GM12873 (cell line): Measurements from ENCODE around the gene LIAS.

Source experiments
- TF ChIP-seq, protein P1 (sequence below): IDR thresholded peaks from 2 replicates; pipeline ENCODE4 v1.5.1; 2012; ENCODE audit warnings: low read depth, mild to moderate bottlenecking, moderate library complexity, low read length, control low read depth; ENCODE audit not compliant: insufficient read depth; ENCODE audit errors: missing control alignments

Gene LIAS

DNA sequence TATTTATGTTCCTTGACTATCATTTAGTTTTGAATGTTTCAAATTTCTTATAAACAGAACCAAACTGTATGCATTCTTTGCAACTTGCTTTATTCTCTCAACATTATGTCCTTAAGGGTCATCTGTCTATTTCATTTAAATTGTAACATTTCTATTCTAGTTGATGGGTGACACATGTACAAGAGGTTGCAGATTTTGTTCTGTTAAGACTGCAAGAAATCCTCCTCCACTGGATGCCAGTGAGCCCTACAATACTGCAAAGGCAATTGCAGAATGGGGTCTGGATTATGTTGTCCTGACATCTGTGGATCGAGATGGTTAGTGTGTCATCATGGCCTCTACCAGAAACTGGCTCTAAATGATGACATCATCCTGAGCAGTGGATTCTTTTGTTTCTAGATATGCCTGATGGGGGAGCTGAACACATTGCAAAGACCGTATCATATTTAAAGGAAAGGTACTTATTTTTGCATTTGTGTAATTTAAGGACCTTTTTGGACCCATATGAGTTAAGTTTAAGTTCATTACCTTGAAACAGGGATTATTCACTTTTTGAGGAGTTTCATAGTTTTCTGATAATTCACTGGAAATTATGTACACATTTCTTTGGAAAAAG lies 6.1 kb downstream of the LIAS start:
- TF ChIP-seq, protein P1, sequence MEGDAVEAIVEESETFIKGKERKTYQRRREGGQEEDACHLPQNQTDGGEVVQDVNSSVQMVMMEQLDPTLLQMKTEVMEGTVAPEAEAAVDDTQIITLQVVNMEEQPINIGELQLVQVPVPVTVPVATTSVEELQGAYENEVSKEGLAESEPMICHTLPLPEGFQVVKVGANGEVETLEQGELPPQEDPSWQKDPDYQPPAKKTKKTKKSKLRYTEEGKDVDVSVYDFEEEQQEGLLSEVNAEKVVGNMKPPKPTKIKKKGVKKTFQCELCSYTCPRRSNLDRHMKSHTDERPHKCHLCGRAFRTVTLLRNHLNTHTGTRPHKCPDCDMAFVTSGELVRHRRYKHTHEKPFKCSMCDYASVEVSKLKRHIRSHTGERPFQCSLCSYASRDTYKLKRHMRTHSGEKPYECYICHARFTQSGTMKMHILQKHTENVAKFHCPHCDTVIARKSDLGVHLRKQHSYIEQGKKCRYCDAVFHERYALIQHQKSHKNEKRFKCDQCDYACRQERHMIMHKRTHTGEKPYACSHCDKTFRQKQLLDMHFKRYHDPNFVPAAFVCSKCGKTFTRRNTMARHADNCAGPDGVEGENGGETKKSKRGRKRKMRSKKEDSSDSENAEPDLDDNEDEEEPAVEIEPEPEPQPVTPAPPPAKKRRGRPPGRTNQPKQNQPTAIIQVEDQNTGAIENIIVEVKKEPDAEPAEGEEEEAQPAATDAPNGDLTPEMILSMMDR: no peak

DNA sequence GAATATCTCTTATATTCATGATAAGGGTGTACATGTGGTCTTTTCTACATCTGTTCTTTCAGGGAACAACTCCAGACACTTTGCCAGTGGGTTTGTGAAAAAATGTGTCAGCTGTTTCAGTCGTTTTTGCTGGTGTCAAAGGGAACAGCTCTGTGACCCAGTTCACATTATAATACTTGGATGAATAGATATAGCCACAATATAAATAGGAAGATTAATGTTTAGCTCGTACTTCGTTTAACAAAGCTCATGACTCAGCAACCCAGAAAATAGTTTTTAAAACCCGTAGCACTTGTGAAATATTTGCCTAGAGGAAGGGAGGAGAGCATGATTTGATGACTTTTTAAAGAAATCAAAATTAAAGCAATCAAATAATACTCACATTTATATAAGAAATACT lies 7.9 kb downstream of the LIAS start:
- TF ChIP-seq, protein P1: no peak

DNA sequence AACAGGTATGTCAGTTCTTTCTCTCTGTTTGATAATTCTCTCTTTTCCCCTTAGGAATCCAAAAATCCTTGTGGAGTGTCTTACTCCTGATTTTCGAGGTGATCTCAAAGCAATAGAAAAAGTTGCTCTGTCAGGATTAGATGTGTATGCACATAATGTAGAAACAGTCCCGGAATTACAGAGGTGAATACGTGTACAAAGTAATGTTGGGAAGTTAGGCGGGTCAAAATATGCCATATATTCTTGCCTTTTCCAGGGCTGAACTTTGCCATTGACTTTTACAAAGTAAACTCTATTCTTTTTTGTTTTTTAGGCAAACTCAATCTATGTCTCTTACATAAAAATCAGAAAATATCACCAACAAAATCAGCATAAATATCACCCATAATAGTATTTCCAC lies 8.6 kb downstream of the LIAS start:
- TF ChIP-seq, protein P1: no peak

DNA sequence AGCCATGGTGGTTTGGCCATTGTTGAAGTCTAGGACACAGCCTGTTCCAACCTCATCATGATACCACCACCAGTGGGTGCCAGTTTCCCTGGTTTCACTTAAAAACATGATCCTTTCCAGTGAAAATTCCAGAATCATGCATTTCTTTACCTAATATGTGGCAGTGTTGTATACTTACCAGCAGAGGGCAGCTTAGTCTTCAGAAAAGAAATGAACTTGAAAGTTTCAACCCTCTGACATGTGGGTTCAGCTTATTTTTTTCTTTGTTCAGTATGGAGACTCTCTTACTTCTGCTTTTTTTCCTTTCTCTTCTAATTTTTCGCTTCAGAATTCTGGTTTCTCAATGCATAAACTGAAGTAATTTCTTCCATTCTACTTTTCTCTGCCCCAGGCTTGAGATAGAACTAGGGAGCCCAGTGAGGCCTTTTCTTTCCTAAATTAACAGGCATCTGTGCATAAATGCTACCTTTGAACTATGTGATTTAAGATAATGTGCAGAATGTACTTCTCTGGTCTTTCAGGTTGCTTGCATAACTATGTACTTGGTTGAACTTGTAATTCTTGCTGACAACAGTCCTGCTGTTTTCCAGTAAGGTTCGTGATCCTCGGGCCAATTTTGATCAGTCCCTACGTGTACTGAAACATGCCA lies 10.7 kb downstream of the LIAS start:
- TF ChIP-seq, protein P1: peak; percentile 72

DNA sequence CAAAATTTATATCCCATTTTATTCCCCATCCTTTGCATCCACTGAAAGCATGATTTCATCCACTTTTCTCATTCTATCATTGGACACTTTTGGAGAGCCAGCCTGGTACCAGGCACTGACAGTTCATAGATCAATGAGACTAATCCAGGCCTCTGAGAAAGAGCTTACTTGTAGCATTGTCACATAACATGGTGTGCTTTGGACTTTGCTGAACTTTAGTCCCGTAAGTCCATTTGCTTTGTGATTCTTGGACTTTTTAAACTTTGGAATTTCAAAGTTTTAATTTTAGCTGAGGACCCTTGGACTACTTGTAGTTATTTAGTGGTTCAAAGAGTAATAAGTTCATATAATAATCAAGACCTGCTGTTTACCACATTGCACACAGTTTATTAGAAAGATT lies 11.5 kb downstream of the LIAS start:
- TF ChIP-seq, protein P1: no peak

DNA sequence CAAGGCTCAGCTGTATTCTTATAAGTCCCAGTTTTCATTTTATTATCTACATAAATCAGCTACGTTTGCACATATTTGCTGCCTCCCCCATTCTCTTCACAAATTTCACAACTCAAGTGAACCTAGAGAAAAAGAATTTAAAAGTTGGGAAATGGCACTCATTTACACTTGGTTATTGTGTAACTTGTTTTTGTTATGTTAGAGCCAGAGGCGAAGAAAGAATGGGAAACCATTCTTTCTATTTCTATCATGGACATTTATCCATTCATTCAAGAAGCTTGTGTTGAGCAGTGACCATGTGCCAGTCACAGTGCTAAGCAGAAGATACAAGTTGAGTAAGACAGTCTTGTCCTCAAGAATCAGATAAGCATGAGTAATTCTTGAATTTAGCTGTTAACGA lies 13.5 kb downstream of the LIAS start:
- TF ChIP-seq, protein P1: no peak

DNA sequence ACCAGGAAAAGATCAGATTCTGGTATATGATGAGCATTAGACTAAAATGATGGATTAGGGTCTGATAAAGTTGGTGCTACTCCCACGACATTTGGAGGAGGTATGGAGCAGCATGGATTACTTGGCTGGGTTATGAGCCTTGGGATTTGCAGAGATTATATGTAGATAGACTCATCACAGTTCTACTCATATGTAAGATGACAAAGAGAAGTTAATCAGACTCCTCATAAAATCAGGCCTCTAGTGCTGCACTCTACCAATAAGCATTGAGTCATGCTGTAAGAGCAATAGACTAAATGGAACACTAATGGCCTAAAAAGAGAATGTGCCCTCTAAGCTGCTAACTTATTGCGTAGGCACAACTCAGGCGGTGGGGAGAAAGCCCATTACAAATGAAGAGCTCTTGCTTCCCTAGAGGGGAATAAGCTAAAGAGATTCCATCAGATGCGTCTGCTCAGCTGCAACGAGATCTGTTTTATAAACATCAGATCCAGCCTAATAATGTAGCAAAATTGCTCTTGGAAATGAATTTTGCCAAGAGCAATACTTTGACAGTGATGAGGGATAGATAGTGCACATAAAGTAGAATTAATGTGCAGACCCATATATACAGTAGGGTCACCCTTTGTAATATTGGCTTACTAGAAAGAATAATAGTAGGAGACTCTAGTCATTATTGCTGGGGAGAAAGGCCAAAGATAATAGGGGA lies 17.5 kb downstream of the LIAS start:
- TF ChIP-seq, protein P1: no peak
